Astrocyte (in vitro differentiated cells and primary cell): ENCODE results near the gene AP5S1. TPM values are rescaled to one million over a fixed set of nuclear protein-coding genes. Genes with fewer than 3 reads are reported as not detected.

Experiments used
- DNase-seq: peaks from one replicate; pipeline ENCODE4 v3.0.0-alpha.2; 2010; ENCODE audit warnings: low read depth
- FAIRE-seq: peaks from 2 replicates; lab custom pipeline; 2011; peaks lifted over from hg19 to GRCh38; lab: Jason Lieb, UNC
- H2AFZ ChIP-seq: 2 replicates; pipeline ENCODE4 v1.6.0; 2012; ENCODE audit warnings: low read depth, low read length, inconsistent platforms
- H3K27ac ChIP-seq: 2 replicates; pipeline ENCODE4 v1.5.1; 2011; ENCODE audit warnings: low read depth, low read length, inconsistent platforms
- H3K27me3 ChIP-seq: 2 replicates; pipeline ENCODE4 v1.6.0; 2011; ENCODE audit warnings: low read length, inconsistent platforms; ENCODE audit not compliant: insufficient read depth
- H3K36me3 ChIP-seq: 2 replicates; pipeline ENCODE4 v1.5.1; 2011; ENCODE audit warnings: low read length, inconsistent platforms; ENCODE audit not compliant: insufficient read depth
- H3K4me1 ChIP-seq: 2 replicates; pipeline ENCODE4 v1.5.1; 2011; ENCODE audit warnings: low read length, inconsistent platforms; ENCODE audit not compliant: insufficient read depth
- H3K4me2 ChIP-seq: 2 replicates; pipeline ENCODE4 v1.6.0; 2012; ENCODE audit warnings: low read length, inconsistent platforms
- H3K4me3 ChIP-seq: 2 replicates; pipeline ENCODE4 v1.5.1; 2011; ENCODE audit warnings: low read depth, mild to moderate bottlenecking, low read length, inconsistent platforms; ENCODE audit not compliant: insufficient read depth
- H3K79me2 ChIP-seq: 2 replicates; pipeline ENCODE4 v1.6.0; 2012; ENCODE audit warnings: mild to moderate bottlenecking, low read length, inconsistent platforms; ENCODE audit not compliant: insufficient read depth
- H3K9ac ChIP-seq: 2 replicates; pipeline ENCODE4 v1.6.0; 2012; ENCODE audit warnings: mild to moderate bottlenecking, low read length, inconsistent platforms
- H3K9me3 ChIP-seq: 2 replicates; pipeline ENCODE4 v1.5.1; 2012; ENCODE audit warnings: low read depth, mild to moderate bottlenecking, low read length, inconsistent platforms; ENCODE audit not compliant: insufficient read depth
- H4K20me1 ChIP-seq: 2 replicates; pipeline ENCODE4 v1.6.0; 2012; ENCODE audit warnings: low read length, inconsistent platforms; ENCODE audit not compliant: insufficient read depth
- H3K27ac Mint-ChIP-seq: one replicate; pipeline ENCODE4 v1.8.0; 2021; ENCODE audit warnings: mild to moderate bottlenecking, mixed read lengths; ENCODE audit not compliant: unreplicated experiment
- H3K27me3 Mint-ChIP-seq: one replicate; pipeline ENCODE4 v1.8.0; 2021; ENCODE audit warnings: low read depth, mixed read lengths; ENCODE audit not compliant: unreplicated experiment
- H3K36me3 Mint-ChIP-seq: one replicate; pipeline ENCODE4 v1.8.0; 2021; ENCODE audit warnings: low read depth, mixed read lengths; ENCODE audit not compliant: unreplicated experiment
- H3K4me1 Mint-ChIP-seq: one replicate; pipeline ENCODE4 v1.8.0; 2021; ENCODE audit warnings: low read depth, mixed read lengths; ENCODE audit not compliant: unreplicated experiment
- H3K4me3 Mint-ChIP-seq: one replicate; pipeline ENCODE4 v1.8.0; 2021; ENCODE audit warnings: mild to moderate bottlenecking, moderate library complexity, mixed read lengths; ENCODE audit not compliant: unreplicated experiment
- H3K9me3 Mint-ChIP-seq: one replicate; pipeline ENCODE4 v1.8.0; 2021; ENCODE audit warnings: mild to moderate bottlenecking, mixed read lengths; ENCODE audit not compliant: unreplicated experiment
- EZH2 ChIP-seq: IDR thresholded peaks from 2 replicates; pipeline ENCODE4 v1.6.1; 2012; ENCODE audit warnings: mild to moderate bottlenecking, low read length, inconsistent platforms; ENCODE audit not compliant: insufficient read depth
- total RNA-seq: library from RNA; stranded (reverse); gene quantifications from 2 replicates; pipeline ENCODE4 v1.2.1, GENCODE V29; 2021
- TF ChIP-seq, protein P1 (sequence below): IDR thresholded peaks from 2 replicates; pipeline ENCODE4 v1.5.1; 2011; ENCODE audit warnings: low read depth, mild to moderate bottlenecking, inconsistent platforms, low read length, moderate library complexity; ENCODE audit not compliant: insufficient read depth

Gene AP5S1
- total RNA-seq, 1 donor from 2014 or later: 12.6 TPM

- FAIRE-seq (no peak), DNase-seq (no peak)
- no peak overlapping the region for H3K27ac ChIP-seq
- H3K36me3 ChIP-seq: peaks cover 34% of the 10 kb centered on the region
- H3K4me3 ChIP-seq: no peak overlapping the region
- H3K27me3 ChIP-seq: no peaks in the 10 kb centered on the region
- H2AFZ ChIP-seq: no peak overlapping the region
- no peak overlapping the region for H3K9ac ChIP-seq
- H4K20me1 ChIP-seq: peaks cover 26% of the 10 kb centered on the region
- Mint-ChIP-seq H3K4me3 (no peak overlapping the region), H3K4me1 (peaks cover 6% of the 10 kb centered on the region), H3K27ac (no peak overlapping the region), H3K27me3 (no peaks in the 10 kb centered on the region), H3K36me3 (peaks cover 37% of the 10 kb centered on the region), H3K9me3 (no peaks in the 10 kb centered on the region)
- H3K4me2 ChIP-seq: no peak overlapping the region
- TF ChIP-seq EZH2: no peak
- TF ChIP-seq, protein P1, sequence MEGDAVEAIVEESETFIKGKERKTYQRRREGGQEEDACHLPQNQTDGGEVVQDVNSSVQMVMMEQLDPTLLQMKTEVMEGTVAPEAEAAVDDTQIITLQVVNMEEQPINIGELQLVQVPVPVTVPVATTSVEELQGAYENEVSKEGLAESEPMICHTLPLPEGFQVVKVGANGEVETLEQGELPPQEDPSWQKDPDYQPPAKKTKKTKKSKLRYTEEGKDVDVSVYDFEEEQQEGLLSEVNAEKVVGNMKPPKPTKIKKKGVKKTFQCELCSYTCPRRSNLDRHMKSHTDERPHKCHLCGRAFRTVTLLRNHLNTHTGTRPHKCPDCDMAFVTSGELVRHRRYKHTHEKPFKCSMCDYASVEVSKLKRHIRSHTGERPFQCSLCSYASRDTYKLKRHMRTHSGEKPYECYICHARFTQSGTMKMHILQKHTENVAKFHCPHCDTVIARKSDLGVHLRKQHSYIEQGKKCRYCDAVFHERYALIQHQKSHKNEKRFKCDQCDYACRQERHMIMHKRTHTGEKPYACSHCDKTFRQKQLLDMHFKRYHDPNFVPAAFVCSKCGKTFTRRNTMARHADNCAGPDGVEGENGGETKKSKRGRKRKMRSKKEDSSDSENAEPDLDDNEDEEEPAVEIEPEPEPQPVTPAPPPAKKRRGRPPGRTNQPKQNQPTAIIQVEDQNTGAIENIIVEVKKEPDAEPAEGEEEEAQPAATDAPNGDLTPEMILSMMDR: no peak
- H3K9me3 ChIP-seq: peaks cover 5% of the 10 kb centered on the region
- no peaks in the 10 kb centered on the region for H3K4me1 ChIP-seq
- H3K79me2 ChIP-seq: no peaks in the 10 kb centered on the region
Measured at GRCh38 chr20:3865887-3866407, 45.6 kb downstream of the AP5S1 start.

- Mint-ChIP-seq H3K36me3 (peaks cover 32% of the 10 kb centered on the region), H3K4me1 (peaks cover 6% of the 10 kb centered on the region), H3K27ac (no peak overlapping the region), H3K9me3 (no peaks in the 10 kb centered on the region), H3K27me3 (no peaks in the 10 kb centered on the region), H3K4me3 (no peak overlapping the region)
- Histone ChIP-seq H3K4me3 (no peak overlapping the region), H4K20me1 (peaks cover 27% of the 10 kb centered on the region), H3K4me2 (no peak overlapping the region), H3K36me3 (peaks cover 32% of the 10 kb centered on the region), H2AFZ (no peak overlapping the region), H3K79me2 (no peaks in the 10 kb centered on the region), H3K27me3 (no peaks in the 10 kb centered on the region), H3K27ac (no peak overlapping the region), H3K9ac (no peak overlapping the region), H3K9me3 (peaks cover 5% of the 10 kb centered on the region), H3K4me1 (no peaks in the 10 kb centered on the region)
- FAIRE-seq (no peak), DNase-seq (no peak)
- TF ChIP-seq, protein P1: no peak
- no peak for TF ChIP-seq EZH2
Measured at GRCh38 chr20:3866464-3866863, 46.1 kb downstream of the AP5S1 start.

GRCh38 chr20:3867802-3868201, 47.5 kb downstream of the AP5S1 start:
- FAIRE-seq (no peak), DNase-seq (no peak)
- Histone ChIP-seq H3K4me2 (no peak overlapping the region), H3K9ac (no peak overlapping the region), H2AFZ (no peak overlapping the region), H3K36me3 (peaks cover 21% of the 10 kb centered on the region), H3K27ac (no peak overlapping the region), H3K4me1 (no peaks in the 10 kb centered on the region), H3K4me3 (no peak overlapping the region), H3K27me3 (no peaks in the 10 kb centered on the region), H4K20me1 (peaks cover 27% of the 10 kb centered on the region), H3K79me2 (no peaks in the 10 kb centered on the region), H3K9me3 (no peaks in the 10 kb centered on the region)
- Mint-ChIP-seq H3K36me3 (peaks cover 30% of the 10 kb centered on the region), H3K27me3 (no peaks in the 10 kb centered on the region), H3K4me1 (peaks cover 6% of the 10 kb centered on the region), H3K27ac (peak overlapping the region; percentile 44), H3K9me3 (no peaks in the 10 kb centered on the region), H3K4me3 (no peak overlapping the region)
- TF ChIP-seq, protein P1: no peak
- no peak for TF ChIP-seq EZH2
